SK-N-SH (cell line): ENCODE measurements around the gene EDA.

ENCODE experiments used
- EP300 ChIP-seq, 2 experiments: IDR thresholded peaks; 2 replicates each; pipeline versions ENCODE4 v1.4.0 to v1.6.1; 2012; ENCODE audit warnings: borderline replicate concordance in 1 of 2, low read depth in 1 of 2, low read length in 1 of 2
- POLR2AphosphoS5 ChIP-seq: IDR thresholded peaks from 2 replicates; pipeline ENCODE4 v1.6.1; 2012; ENCODE audit warnings: low read depth, low read length
- SIN3A ChIP-seq: IDR thresholded peaks from 2 replicates; pipeline ENCODE4 v1.6.1; 2012; ENCODE audit warnings: low read depth, mild to moderate bottlenecking, low read length, moderate library complexity, borderline replicate concordance
- TF ChIP-seq, protein P1 (sequence below): IDR thresholded peaks from 2 replicates; pipeline ENCODE4 v1.6.1; 2012; ENCODE audit warnings: mild to moderate bottlenecking, low read depth, low read length, moderate library complexity
- TF ChIP-seq, protein P2 (sequence below): fragments of 200-600 bp; sonication (generic); IDR thresholded peaks from 2 replicates; pipeline ENCODE4 v1.6.1; 2017; ENCODE audit warnings: antibody characterized with exemption, mild to moderate bottlenecking, moderate library complexity

DNA sequence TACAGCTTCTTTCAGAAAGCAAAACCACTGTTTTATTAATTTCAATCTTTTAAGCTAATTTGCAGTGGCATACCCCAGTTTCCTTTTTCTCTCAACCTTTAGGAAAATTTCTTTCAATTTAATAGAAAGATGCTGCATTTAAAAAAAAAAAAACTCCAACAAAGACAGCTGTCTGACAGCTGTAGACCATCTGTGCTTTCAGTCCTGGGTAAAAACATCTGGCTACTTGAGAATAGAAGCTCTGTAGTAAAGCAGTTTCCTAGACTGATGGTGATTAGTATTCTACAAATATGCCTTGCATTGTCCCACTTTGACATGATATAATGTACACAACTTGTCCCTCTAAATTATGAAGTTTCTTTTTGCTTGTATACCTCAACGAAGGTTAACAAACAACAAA is 197.8 kb downstream of the EDA start:
- TF ChIP-seq, protein P1, sequence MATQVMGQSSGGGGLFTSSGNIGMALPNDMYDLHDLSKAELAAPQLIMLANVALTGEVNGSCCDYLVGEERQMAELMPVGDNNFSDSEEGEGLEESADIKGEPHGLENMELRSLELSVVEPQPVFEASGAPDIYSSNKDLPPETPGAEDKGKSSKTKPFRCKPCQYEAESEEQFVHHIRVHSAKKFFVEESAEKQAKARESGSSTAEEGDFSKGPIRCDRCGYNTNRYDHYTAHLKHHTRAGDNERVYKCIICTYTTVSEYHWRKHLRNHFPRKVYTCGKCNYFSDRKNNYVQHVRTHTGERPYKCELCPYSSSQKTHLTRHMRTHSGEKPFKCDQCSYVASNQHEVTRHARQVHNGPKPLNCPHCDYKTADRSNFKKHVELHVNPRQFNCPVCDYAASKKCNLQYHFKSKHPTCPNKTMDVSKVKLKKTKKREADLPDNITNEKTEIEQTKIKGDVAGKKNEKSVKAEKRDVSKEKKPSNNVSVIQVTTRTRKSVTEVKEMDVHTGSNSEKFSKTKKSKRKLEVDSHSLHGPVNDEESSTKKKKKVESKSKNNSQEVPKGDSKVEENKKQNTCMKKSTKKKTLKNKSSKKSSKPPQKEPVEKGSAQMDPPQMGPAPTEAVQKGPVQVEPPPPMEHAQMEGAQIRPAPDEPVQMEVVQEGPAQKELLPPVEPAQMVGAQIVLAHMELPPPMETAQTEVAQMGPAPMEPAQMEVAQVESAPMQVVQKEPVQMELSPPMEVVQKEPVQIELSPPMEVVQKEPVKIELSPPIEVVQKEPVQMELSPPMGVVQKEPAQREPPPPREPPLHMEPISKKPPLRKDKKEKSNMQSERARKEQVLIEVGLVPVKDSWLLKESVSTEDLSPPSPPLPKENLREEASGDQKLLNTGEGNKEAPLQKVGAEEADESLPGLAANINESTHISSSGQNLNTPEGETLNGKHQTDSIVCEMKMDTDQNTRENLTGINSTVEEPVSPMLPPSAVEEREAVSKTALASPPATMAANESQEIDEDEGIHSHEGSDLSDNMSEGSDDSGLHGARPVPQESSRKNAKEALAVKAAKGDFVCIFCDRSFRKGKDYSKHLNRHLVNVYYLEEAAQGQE = no peak
- TF ChIP-seq, protein P2, sequence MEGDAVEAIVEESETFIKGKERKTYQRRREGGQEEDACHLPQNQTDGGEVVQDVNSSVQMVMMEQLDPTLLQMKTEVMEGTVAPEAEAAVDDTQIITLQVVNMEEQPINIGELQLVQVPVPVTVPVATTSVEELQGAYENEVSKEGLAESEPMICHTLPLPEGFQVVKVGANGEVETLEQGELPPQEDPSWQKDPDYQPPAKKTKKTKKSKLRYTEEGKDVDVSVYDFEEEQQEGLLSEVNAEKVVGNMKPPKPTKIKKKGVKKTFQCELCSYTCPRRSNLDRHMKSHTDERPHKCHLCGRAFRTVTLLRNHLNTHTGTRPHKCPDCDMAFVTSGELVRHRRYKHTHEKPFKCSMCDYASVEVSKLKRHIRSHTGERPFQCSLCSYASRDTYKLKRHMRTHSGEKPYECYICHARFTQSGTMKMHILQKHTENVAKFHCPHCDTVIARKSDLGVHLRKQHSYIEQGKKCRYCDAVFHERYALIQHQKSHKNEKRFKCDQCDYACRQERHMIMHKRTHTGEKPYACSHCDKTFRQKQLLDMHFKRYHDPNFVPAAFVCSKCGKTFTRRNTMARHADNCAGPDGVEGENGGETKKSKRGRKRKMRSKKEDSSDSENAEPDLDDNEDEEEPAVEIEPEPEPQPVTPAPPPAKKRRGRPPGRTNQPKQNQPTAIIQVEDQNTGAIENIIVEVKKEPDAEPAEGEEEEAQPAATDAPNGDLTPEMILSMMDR = no peak
- TF ChIP-seq POLR2AphosphoS5 (no peak), EP300 (IDR thresholded peaks at IDR 0.05; ENCODE audit: borderline replicate concordance in 1 of 2, low read depth in 1 of 2, low read length in 1 of 2) (no peak), SIN3A (no peak)
